ENCODE results near the gene SLC2A4RG.

DNA sequence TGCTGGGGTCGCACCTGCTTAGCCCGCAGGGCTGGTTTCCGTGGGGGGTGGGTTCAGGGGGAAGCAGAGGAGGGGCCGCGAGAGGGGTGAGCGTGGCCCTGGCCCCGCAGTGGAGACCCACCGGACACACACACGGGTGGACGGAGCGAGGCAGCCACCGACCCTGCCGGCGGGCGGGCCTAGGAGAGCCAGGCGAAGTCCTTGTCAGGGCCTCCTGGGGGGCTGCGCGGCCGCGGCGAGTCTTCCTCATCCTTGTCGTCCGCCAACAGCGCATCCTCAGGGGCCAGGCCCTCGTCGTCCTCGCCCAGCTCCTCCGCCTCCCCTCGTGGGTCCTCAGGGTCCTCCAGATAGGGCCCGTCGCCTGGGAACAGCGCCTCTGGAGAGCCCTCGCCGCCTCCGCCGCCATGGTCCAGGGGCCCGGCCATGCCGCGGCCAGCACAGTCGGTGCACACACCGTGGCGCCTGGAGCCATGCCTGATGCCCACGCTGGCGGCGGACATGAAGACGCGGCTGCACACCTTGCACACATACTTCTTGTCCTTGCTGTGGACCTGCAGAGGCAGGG is 7.3 kb downstream of the SLC2A4RG start:
- TF ChIP-seq, protein P1, sequence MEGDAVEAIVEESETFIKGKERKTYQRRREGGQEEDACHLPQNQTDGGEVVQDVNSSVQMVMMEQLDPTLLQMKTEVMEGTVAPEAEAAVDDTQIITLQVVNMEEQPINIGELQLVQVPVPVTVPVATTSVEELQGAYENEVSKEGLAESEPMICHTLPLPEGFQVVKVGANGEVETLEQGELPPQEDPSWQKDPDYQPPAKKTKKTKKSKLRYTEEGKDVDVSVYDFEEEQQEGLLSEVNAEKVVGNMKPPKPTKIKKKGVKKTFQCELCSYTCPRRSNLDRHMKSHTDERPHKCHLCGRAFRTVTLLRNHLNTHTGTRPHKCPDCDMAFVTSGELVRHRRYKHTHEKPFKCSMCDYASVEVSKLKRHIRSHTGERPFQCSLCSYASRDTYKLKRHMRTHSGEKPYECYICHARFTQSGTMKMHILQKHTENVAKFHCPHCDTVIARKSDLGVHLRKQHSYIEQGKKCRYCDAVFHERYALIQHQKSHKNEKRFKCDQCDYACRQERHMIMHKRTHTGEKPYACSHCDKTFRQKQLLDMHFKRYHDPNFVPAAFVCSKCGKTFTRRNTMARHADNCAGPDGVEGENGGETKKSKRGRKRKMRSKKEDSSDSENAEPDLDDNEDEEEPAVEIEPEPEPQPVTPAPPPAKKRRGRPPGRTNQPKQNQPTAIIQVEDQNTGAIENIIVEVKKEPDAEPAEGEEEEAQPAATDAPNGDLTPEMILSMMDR (IDR thresholded peaks at IDR 0.05), result no peak
- no peak for TF ChIP-seq POLR2A (IDR thresholded peaks at IDR 0.05)
